Activated CD8-positive, alpha-beta memory T cell treated with anti-CD3 and anti-CD28 coated beads, Interleukin-2, amount 50 U/mL, for 1 hour (primary cell): ENCODE results near the gene ZDHHC14.
"Not testable (repeated sequence)": the region's sequence is repeated elsewhere in the genome, so short reads cannot be mapped to it uniquely, and the experiment has no call there.

Experiments
- DNase-seq: peaks from one replicate; pipeline ENCODE4 v3.0.0-alpha.2; 2020; ENCODE audit errors: extremely low read depth

ZDHHC14 gene

DNA sequence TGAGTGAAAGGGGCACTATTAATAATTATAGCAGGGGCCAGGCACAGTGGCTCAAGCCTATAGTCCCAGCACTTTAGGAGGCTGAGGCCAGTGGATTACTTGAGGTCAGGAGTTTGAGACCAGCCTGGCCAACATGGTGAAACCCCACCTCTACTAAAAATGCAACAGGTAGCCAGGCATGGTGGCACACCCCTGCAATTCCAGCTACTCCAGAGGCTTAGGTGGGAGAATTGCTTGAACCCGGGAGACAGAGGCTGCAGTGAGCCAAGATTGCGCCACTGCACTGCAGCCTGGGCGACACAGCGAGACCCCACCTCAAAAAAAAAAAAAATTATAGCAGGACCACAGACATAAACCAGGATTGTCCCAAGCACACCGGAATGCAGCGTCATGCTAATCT lies 340.0 kb downstream of the ZDHHC14 start:
- not testable (repeated sequence) for DNase-seq

- DNase-seq = no peak
These were observed 340.4 kb downstream of the ZDHHC14 start for GRCh38 chr6:157721426-157721825.

GRCh38 chr6:157721830-157722229 lies 340.8 kb downstream of the ZDHHC14 start:
- DNase-seq = no peak

GRCh38 chr6:157723376-157723775 lies 342.4 kb downstream of the ZDHHC14 start:
- DNase-seq = no peak

DNA sequence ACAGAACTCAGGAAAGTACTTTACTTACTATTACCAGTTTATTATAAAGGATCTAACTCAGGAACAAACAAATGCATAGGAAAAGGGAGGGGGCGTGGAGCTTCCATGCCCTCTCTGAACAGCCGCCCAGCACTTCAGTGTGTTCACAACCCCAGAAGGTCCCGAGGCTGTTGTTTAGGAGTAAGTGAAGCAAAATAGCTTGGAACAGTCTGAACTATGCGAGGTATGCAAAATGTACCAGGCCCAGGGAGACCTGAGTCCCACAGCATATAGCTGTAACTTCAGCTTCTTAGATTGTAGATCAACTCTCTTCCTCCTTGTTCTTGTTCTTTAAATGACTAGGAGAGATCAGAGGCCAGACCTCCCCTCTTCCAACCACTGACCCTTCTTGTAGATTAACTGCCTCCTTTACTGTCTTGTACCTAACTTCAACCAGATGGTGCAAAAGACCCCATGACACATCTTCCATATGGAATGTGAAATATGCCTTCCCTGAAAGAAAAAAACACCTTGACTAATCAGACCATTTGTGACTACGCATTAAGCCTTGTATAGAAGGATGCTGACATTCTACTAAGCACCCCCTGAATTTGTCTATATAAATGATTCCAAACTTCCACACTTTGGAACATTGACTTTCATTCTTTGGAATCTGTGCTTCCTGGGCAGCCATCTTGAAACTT lies 343.3 kb downstream of the ZDHHC14 start:
- DNase-seq = no peak

DNA sequence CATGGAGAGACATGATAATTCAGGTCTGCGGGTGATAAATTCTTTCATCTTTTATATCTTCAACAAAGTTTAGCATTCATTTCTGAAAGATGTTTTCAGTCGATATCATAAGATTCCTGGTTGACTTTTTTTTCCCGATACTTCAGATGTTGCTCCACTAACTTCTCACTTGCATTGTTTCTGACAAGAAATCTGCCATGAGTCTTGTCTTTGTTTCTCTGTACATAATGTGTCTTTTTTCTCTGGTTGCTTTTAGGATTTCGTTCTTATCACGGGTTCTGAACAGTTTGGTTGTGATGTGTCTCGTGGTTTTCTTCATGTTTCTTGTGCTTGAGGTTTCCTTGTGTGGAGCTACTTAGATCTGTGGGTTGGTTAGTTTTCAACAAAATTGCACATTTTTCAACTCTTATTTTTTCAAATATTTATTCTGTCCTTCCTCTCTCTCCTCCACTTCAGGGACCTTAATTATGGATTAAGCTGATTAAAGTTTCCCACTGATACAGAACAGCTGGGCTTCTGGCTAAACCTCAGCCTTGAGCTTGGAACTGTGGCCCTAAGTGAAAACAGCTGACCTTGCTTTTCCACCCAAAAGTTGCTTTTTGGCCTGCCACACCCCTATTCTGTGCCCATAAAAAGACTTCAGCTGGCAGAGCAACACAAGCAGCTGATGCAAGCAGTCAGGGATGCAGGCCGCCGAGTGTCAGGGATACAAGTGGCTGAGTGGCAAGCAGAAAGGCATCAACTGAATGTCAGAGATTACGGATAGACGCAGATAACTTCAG lies 344.2 kb downstream of the ZDHHC14 start:
- no peak for DNase-seq

DNA sequence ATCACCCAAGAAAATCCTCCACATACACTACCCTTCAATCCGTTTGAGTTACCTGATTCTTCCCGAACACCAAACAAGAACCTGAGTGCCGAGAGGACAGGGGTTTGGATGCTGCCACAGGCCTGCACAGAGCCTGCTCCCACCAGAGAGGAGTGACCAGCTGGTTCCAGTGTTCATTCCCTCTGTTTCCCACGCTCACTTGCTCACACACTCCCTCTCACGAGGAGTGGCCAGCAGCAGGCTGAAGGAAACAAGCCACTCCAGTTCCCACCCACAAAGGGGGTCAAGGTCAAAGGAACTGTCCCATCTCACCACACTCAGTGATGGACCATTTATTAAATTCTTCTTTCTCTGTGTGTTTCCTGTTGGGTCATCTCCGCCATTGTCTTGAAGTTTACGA lies 344.8 kb downstream of the ZDHHC14 start:
- DNase-seq = no peak

DNA sequence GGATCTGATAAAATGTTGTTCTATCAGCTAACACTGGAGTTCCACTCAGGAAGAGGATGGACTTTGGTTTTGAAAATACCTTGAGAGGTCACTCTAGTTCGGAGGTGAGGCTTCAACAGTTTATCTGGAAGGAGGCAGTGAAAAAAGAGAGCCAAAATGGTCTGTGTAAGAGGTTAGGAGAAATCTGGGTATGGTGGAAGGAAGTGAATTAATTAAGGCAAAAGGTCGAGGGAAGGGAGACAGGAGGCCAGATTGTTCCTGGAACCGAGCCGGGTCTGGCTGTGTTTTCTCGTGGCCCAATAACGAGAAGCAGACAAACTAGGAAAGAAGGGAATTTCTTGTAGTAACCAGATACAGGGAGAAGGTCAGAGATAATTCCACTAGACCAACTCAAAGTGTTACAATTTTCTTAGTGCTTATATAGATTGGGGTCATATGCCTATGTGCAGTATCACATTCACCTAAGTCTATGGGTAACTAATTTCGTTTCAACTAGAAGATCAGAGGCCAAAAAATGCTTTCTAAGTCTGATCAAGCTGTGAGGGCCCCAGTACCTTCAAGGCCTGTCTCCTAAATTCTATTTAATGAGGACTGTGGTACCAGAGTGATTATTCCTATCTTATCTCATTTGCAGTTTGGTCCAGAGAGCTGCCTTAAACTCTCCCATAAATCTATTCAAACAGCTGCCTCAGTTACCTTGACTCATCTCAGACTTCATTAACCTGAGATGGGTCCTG lies 346.1 kb downstream of the ZDHHC14 start:
- no peak for DNase-seq
